ENCODE data around the gene GRID2.

DNA sequence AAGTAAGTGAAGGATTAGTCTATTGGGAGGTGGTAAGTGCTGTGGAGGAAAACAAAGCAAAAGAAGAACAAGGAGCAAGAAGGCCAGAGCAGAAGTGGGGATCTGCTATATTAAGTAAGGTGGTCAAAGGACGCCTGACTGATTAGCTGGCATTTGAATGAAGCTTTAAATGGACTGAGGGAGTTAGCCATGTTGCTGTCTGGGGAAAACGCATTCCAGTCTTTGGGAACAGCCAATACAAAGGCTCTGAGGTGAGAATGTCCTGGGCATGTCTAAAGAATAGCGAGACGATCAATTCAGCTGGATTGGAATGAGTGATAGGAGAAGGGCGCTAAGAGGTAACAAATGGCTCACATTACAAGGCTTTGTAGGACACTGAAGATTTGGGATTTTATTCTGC lies 1476.3 kb downstream of the GRID2 start:
- TF ChIP-seq GABPA (IDR thresholded peaks at IDR 0.05 in 1 of 2, conservative IDR thresholded peaks at IDR 0.05 in 1 of 2): no peak
- TF ChIP-seq, protein P1, sequence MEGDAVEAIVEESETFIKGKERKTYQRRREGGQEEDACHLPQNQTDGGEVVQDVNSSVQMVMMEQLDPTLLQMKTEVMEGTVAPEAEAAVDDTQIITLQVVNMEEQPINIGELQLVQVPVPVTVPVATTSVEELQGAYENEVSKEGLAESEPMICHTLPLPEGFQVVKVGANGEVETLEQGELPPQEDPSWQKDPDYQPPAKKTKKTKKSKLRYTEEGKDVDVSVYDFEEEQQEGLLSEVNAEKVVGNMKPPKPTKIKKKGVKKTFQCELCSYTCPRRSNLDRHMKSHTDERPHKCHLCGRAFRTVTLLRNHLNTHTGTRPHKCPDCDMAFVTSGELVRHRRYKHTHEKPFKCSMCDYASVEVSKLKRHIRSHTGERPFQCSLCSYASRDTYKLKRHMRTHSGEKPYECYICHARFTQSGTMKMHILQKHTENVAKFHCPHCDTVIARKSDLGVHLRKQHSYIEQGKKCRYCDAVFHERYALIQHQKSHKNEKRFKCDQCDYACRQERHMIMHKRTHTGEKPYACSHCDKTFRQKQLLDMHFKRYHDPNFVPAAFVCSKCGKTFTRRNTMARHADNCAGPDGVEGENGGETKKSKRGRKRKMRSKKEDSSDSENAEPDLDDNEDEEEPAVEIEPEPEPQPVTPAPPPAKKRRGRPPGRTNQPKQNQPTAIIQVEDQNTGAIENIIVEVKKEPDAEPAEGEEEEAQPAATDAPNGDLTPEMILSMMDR (IDR thresholded peaks at IDR 0.05; ENCODE audit: low read depth, low read length, missing input control): no peak

Measured in liver (tissue), 3 donors.